GM19238 (cell line): ENCODE measurements around the gene NDFIP2.

Experiments used
- DNase-seq: peaks from one replicate; pipeline ENCODE4 v3.0.0; 2011; ENCODE audit warnings: low spot score; ENCODE audit not compliant: insufficient read length

The NDFIP2 gene

DNA sequence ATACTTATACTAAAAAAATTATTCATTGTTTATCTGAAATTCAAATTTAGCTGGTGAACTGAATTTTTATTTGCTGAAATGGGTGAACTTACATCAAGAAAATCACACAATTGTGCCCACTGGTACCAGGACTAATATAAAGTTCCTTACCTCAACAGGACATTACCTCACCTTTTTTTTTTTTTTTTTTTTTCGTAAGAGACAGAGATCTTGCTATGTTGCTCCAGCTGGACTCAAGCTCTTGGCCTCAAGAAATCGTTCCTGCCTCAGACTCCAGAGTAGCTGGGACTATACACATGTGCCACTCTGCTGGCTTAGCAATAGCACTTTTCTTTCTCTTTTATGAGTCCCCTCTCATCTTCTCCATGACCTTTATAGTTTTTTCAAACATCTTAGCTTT lies 22.5 kb upstream of the NDFIP2 start:
- DNase-seq, result no peak

DNA sequence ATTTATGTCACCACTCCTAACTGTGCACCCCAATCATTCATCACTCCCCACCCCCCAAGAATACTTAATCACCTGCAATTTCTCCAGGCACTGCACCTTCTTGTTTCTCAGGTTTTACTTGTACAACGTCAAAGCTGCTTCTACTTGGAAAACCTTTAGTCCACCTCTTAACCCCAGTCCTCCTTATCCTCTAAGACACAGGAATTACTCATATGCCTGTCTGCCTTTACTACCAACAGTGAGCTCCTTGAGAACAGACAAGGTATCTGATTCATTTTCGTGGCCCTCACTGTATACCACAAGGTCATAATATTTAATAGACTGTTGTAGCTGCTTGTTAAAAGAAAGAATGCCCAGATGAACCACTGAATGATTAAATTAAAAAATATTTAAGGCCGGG lies 21.0 kb upstream of the NDFIP2 start:
- no peak for DNase-seq

DNA sequence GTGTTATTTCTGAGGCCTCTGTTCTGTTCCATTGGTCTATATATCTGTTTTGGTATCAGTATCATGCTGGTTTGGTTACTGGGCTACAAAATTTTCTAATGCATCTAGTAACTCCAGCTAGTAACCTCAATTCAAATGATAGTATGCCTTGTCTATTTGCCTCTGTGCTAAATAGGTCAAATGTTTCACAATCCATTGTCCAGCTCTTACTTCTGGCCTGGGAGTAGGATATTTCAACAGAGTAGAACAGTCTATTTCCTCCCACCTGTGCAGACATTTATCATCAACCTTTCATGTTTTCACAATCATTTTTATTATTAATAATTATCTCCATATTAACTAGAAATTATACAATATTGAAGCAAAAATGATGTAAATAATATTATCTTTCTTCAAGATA lies 18.1 kb upstream of the NDFIP2 start:
- DNase-seq, result no peak

DNA sequence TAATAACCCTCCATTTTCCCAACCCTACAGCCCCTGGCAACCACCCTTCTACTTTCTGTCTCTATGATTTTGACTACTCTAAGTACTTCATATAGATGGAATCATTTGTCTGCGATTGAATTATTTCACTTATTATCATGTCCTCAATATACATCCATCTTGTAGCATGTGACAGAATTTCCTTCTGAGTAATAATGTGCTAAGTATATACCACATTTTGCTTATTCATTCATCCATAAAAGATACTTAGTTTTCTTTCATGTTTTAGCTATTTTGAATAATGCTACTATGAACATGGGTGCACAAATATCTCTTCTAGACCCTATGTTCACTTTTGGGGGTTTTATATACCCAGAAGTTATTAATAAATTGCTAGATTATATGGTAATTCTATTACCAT lies 17.4 kb upstream of the NDFIP2 start:
- no peak for DNase-seq

DNA sequence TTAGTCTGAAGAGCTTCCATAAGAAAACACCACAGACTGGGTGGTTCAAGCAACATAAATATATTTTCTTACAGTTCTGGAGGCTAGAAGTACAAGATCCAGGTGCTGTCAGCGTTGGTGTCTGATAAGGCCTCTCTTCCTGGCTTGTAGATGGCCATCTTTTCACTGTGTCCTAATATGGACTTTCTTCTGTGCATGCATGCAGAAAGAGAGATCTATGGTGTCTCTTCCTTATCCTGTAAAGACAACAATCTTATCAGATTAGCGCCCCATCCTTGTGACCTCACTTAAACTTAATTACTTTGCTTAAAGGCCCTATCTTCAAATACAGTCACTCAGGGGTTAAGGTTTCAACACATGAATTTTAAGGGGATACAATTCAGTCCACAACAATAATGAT lies 14.1 kb upstream of the NDFIP2 start:
- no peak for DNase-seq

DNA sequence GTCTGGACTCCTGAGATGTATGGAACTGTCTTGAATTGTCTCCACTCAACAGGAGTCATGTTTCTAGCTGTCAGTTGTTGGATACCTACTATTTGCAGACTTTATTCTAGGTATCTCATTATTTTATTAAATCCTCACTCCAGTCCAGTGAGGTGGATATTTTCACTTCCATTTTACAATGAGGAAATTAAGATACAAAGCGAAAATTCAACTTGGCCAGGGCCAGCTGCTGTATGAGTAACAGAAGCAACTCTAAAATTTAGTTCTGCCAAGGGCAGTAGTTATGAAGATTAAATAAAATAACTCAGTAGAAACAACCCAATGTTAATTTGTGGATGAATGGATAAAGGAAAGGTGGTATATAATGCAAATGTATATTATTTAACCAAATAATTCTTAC lies 12.6 kb upstream of the NDFIP2 start:
- no peak for DNase-seq

DNA sequence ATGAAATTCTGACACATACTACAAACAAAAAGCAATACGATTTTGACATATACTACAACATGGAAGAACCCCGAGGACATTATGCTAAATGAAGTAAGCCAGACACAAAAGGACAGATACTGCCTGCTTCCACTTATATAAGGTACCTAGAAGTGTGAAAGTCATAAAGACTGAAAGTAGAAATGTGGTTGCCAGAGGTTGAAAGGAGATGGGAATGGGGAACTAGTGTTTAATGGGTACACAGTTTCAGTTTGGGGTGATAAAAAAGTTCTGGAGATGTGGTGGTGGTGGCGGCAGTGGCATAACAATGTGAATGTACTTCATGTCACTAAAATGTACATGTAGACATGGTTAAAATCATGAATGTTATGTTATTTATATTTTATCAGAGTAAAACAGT lies 12.1 kb upstream of the NDFIP2 start:
- DNase-seq, result no peak

DNA sequence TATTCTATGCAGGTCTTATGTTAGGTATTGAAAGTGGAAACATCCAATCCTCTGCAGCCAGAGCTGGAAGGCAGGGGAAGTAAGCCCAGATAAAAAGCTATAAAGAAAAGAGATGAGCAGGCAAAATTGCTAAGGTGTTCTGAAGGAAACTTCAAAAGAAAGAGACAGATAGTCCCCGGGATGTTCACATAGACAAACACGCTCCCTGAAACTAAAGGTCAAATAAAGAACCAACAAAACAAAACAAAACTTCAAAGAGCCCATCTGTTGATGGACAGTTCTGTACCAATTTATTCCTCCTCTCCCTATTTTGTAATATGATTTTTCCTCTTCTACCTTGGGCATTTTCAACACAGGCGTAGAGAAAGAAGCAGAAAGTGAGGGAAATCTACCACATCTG lies 11.3 kb upstream of the NDFIP2 start:
- DNase-seq, result no peak

DNA sequence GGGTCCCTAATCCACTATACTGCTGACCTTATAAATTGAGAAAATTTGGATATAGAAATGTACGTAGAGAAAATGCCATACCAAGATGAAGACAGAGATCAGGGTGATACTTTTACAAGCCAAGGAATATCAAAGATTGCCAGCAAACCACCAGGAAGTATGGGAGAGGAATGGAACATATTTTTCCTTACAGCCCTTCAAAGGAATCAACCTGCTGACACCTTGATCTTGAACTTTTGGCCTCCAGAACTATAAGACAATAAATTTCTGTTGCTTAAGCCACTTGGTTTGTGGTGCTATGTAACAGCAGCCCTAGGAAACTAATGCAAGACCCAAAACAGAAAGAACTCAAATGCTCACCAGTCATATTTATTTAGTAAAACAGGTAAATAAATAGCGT lies 10.3 kb upstream of the NDFIP2 start:
- DNase-seq, result no peak

DNA sequence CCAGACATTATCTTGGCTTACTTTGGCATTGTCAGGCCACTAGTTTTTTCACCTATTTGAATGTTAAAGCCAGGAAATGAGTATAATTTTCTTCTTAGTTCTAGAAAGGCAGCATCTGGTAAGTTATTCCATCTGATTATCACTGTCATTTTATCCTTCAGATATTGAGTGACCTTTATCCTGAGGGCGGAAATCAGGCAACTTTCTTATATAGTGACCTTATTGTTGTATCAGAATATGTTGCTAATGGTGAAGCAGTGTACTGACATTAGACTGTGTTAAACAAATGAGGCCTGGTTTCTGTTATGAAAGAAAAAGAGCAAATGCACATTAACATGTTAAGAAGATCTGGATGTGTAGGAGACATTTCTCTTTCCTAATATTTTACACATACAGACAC lies 5.4 kb upstream of the NDFIP2 start:
- DNase-seq, result no peak

DNA sequence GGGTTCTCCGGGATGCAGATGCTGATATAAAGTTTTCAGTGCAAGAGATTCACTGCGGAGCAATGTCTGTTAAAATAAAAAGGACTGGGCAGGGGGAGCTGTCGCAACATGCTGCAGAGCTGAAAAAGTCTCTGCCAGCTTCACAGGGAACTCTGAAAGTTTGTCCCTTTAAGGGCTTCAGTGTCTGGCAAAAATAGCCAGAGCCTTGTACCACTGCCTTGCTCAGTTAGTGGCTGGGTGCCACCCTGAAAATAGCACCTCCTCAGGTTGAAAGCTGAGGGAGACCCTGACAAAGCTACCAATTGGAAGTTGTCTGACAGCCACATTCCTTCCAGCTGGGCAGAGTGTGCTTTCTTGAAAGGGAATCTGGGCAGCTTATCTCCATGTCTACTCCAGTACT lies 3.0 kb upstream of the NDFIP2 start:
- DNase-seq, result no peak

DNA sequence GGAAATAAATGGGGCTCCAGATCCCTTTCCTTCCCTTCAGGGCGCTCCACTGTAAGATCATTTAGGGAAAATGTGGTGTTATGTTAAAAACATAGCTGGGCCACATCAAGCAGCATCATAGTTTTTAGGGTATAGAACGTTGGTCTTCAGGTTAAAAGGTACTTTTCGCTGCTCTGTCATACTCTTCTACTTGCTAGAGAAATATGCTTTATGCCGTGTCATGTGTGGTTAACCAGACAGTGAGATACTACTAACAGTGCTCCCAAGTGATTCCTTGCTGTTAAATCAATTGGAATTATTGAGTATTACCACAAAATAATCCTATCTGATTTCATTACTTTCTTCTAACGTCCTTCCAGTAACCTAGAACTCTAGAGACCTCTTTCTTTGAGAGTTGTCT lies 1.1 kb upstream of the NDFIP2 start:
- no peak for DNase-seq

DNA sequence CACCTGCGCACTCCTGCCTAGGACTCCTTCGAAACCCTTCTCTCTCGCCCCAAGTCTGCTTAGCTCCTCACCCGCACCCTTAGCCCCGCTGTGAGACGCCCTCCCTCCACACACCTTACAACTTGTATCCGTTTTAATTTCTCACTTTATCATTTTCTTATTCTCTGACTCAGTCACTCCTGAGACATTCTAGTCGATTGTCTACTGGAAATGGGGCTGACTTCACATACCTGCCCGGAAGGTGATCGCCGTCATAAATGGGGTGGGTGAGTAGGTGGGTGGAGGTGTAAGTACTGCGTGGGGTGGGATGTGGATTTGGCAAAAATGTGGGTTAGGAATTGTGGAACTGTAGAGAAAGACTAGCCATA lies 714 bp downstream of the NDFIP2 start:
- DNase-seq, result no peak

DNA sequence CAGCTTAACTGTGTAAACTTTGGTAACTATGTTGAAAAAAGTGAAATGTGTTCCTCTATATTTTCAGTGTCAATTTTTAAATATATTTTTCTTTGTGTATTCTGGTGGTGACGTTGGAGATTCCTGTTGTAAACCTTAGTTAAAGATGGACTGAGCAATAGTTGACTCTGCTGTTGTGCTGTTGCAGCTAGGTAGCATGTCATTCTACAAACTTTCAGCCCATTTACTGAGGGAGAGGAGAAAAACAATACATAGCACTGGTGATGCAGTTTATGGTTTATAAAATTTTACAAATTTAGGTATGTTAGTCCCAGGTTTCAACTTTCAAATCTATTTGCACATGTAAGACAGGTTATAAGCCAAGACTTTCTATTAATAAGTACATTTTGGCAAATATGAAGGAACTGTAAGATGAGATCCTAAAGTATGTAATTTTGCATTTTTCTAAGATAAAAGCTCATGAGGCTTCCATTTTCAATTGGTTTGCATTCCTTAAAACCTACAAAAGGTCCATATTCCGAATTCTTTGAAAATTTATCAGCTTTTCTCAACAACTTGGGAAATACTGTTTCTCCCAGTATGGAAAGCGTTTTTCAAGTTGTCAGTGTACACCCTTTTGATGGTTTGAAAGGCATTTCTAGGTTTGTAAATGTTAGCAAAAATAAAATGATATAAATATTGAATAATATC lies 1.5 kb downstream of the NDFIP2 start:
- DNase-seq, result no peak

DNA sequence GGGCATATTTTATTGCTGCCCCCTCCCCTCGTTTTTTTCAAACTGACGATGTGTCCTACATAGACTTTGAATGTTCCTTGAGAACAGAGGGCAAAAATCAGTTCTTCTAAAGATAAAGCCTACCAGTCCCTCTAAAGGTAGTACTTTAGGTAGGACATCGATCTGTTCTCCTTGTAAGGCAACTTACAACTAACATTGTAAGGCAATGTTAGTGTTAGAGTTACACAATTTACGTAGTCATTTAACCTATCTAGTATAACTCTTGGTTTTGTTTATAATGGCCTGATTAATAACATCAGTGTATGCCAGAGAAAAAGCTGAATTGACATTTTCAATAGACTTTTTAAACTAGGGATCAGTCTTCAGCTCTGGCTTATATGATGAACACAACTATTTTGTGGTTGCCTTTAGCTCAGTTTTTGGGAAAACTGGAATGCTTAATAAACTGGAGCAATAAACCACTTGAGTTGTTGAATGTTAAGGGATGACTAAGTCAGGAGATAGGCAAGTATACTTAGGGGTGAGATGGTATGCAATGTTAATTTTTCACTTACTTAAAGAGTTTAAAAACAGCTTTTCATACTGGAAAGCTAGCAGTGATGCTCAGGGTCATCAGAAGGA lies 2.2 kb downstream of the NDFIP2 start:
- no peak for DNase-seq

DNA sequence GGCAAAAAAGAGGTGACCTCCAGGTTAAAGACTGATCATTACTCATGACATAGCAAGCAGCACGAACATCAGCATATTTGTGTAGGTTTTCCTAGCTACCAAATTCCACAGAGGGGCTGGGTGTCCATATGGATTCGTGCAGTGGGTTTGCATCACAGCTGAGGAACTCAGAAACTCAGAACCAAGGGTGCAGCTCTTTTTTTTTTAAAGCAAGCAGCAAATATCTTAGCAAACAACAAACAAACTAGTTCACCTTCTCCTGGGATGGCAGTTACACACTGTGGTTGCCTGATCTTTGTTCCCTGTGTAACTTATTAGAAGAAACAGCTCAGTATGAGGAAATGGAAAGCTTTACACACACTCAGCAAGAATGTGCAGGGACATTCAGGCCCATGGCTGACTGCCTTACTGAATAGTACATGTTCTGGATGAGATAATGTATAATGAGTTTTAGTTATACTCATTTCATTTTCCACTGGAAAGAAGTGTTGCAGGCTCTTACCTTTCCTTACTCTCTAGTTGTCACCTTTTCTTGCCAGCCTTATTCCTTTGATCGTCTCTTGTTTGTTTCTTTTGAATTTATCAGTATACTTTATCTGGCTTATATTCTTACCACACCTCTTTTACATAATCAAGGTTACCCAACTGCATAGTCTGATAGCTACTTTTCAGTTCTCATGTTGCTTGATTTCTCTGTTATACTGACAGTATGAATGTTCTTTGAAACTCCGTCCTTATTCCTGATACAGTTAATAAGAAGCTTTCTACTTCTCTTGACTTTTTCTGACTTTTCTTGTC lies 4.3 kb downstream of the NDFIP2 start:
- no peak for DNase-seq

DNA sequence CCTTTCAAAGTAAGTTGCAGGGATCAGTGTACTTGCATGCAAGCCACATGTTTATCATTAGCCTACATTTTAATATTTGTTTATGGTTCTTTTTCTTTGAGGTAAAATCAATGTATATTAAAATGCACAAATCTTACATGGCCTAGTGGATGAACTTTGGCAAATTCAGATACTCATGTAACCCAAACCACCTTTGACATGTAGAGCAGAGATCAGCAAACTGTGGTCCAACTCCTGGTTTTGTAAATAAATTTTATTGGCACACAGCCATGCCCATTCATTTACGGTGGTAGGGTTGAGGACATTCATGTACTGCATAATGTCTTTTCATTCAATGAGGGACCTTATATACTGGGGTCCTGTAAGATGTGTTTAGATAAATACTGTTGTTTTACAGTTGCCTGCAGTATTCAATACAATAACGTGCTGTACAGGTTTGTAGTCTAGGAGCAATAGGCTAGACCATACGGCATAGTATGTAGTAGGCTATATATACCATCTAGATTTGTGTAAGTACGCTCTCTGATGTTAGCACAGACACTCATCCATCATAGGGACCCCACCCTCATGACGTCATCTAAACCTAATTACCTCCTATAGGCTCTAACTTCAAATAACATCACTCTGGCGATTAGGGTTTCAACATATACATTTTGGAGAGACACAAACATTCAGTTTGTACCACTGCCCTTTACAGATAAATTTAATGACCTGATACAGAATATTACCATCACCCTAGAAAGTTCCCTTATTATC lies 5.7 kb downstream of the NDFIP2 start:
- no peak for DNase-seq

DNA sequence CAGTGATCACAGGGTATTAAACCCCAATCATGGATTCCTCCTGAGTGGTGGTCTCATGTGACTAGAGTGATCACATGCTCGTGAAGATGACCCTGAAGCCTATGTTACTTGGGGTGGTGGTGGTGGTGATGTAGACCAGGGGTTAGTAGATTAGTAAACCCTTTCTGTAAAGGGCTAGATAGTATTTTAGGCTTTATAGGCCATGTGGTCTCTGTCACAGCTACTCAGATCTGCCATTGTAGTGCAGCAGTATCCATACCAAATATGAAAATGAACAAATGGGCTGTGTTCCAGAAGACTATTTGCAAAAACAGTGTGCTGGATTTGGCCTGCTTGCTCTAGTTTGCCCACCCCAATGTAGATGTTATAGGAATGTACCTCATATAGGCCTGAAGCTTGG lies 9.4 kb downstream of the NDFIP2 start:
- no peak for DNase-seq

DNA sequence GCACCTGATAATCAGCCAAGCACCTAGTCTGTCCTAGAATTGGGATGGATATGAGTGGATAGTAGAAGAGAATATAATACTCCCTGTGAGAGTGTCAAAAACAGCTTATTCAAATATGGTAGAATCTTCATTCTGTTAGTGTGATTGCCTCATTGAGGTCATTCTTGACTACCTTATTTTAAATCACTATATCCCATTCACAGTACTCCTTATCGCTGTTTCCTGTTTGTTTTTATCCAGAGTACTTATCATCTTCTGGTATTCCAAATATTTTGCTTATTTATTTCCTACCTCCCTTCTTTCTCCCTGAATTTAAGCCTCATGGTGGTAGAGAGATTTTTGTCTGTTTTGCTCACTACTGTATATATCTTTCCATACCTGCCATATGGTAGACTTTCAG lies 9.9 kb downstream of the NDFIP2 start:
- DNase-seq, result no peak

DNA sequence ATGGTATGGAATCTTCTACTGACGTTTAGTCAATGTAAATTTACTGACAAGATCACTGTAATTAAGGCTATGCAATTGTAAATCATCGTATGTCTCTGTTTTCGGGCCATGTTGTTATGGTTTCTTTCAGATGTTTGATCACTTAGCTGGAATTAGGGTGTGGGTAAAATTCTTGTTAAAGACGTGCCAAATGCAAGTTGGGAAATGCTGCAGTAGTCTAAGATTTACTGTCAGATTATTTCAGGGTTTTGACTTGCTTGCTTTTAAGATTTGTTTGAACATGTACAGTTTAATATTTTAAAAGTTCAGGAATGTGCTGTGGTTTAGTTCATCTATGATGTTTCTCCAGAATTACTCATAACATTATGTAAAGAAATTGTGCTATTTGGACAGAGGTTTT lies 10.8 kb downstream of the NDFIP2 start:
- DNase-seq, result no peak

DNA sequence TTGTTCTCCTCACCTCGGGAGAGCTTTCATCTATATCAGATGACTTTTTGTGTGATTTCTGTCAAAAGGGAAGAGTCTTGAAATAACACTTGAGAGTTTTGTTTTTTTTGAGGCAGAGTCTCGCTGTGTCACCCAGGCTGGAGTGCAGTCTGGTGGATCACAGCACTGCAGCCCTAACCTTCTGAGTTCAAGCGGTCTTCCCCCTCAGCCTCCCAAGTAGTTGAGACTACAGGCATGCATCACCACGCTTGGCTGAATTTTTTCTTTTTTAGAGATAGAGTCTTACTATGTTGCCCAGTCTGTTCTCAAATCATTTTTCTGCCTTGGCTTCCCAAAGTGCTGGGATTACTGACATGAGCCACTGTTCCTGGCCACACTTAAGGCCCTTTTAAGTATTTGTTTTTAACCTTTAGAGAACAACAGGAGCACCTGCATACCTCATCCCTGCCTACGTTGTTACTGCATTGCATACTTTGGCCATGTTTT lies 11.4 kb downstream of the NDFIP2 start:
- no peak for DNase-seq
